HG03571 (cell line): ENCODE results near the gene YEATS4.

Source experiments
- ATAC-seq: cut with Tn5 transposase; IDR thresholded peaks from one replicate; pipeline ENCODE4 v1.9.1; 2021; ENCODE audit not compliant: unreplicated experiment

Gene YEATS4

GRCh38 chr12:69388371-69388770 is 28.8 kb downstream of the YEATS4 start:
- no peak for ATAC-seq

GRCh38 chr12:69389831-69390230 is 30.3 kb downstream of the YEATS4 start:
- no peak for ATAC-seq

DNA sequence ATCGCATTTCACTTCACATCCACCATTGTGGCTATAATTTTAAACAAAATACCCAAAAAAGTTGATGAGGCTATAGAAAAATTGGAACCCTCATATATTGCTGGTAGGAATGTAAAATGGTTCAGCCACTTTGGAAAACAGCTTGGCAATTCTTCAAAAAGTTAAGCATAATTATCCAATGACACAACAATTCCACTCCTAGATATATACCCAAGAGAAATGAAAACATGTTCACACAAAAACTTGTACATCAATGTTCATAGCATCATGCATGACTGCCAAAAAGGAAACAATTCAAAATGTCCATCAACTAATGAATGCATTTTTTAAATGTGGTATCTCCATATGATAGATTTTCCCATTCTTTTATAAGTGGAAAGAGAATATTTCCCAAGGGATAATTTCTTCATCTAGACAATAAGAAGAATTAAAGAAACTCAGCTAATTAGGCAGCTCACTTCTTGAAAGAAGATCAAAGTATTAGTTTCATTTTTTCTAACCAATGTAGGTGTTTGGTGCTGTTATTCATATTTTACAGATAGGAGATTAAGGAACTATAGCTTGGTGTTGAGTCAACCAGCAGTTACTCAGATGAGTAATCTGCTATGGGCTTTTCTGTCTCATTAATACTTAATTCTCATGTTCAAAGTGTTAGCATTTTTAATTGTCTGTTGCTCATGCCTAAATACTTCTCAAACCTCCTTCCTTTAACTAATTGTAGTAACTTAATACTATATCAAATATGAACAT is 32.8 kb downstream of the YEATS4 start:
- peak; percentile 57 for ATAC-seq

GRCh38 chr12:69396041-69396440 is 36.5 kb downstream of the YEATS4 start:
- ATAC-seq, result no peak

GRCh38 chr12:69396963-69397362 is 37.4 kb downstream of the YEATS4 start:
- no peak for ATAC-seq

DNA sequence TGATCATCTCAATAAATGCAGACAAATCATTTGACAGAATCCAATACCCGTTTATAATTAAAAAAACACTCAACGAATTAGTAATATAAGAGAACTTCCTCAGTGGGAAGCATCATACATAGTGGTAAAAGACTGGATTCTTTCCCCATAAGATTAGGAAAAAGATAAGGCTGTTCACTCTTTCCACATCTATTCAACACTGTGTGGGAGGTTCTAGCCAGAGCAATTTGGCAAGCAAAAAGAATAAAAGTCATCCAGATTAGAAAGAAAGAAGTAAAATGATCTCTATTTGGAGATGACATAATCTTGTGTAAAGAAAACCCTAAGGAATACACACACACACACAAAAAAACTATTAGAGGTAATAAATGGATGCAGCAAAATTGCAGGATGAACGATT is 38.4 kb downstream of the YEATS4 start:
- no peak for ATAC-seq

GRCh38 chr12:69401940-69402339 is 42.4 kb downstream of the YEATS4 start:
- no peak for ATAC-seq

GRCh38 chr12:69404851-69405565 is 45.5 kb downstream of the YEATS4 start:
- no peak for ATAC-seq

- no peak for ATAC-seq
Measured at GRCh38 chr12:69405566-69405865, 46.0 kb downstream of the YEATS4 start.

DNA sequence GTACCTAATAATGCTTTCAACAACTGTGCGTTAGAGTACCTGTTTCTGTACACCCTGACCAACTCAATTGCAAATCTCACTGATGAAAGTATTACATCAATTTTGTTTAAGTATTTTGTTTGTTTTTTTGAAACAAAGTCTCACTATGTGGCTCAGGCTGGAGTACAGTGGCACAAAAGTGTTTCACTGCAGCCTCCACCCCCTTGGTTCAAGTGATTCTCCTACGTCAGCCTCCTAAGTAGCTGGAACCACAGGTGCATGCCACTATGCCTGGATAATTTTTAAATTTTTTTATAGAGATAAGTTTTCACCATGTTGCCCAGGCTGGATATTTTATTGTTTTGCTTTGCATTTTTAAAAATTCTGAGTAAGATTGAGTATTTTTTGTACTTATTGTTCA is 46.7 kb downstream of the YEATS4 start:
- no peak for ATAC-seq

- no peak for ATAC-seq
Measured at GRCh38 chr12:69410571-69410970, 51.0 kb downstream of the YEATS4 start.

DNA sequence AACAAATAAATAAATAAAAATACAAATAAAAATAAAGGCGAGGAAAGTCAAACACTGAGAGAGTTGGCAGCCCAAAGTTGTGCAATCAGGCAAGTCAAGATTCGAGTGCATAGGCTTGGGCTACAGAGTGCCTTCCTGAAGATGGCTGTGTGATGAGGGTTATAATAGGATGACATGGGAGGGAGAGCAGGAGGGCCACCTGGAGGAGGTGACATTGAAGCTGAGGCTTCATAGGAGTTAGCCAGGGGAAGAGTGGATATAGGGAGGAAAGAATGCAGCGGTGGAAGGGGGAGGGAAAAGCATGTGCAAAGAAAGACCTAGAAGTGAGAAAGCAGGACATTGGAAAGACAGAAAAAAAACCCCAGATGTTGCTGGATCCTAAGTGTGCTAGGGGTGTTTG is 53.1 kb downstream of the YEATS4 start:
- no peak for ATAC-seq

GRCh38 chr12:69415471-69416275 is 56.1 kb downstream of the YEATS4 start:
- no peak for ATAC-seq

DNA sequence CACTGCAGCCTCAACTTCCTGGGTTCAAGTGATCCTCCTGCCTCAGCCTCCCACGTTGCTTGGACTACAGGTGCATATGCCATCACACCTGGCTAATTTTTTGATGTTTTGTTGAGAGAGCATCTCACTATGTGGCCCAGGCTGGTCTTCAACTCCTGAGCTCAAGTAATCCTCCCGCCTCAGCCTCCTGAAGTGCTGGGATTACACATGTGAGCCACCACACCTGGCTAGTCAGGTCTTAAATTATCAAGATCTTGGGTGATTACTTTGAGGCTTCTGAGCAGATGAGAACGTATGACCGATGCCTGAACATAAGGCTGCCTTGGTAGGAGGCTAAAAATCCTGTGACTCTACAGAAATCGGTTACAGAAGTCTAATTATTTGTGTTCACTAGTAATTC is 57.7 kb downstream of the YEATS4 start:
- no peak for ATAC-seq

- ATAC-seq, result no peak
Measured at GRCh38 chr12:69417741-69418167, 58.2 kb downstream of the YEATS4 start.

- ATAC-seq, result no peak
Measured at GRCh38 chr12:69419701-69420100, 60.2 kb downstream of the YEATS4 start.

- ATAC-seq, result no peak
Measured at GRCh38 chr12:69421548-69421947, 62.0 kb downstream of the YEATS4 start.

DNA sequence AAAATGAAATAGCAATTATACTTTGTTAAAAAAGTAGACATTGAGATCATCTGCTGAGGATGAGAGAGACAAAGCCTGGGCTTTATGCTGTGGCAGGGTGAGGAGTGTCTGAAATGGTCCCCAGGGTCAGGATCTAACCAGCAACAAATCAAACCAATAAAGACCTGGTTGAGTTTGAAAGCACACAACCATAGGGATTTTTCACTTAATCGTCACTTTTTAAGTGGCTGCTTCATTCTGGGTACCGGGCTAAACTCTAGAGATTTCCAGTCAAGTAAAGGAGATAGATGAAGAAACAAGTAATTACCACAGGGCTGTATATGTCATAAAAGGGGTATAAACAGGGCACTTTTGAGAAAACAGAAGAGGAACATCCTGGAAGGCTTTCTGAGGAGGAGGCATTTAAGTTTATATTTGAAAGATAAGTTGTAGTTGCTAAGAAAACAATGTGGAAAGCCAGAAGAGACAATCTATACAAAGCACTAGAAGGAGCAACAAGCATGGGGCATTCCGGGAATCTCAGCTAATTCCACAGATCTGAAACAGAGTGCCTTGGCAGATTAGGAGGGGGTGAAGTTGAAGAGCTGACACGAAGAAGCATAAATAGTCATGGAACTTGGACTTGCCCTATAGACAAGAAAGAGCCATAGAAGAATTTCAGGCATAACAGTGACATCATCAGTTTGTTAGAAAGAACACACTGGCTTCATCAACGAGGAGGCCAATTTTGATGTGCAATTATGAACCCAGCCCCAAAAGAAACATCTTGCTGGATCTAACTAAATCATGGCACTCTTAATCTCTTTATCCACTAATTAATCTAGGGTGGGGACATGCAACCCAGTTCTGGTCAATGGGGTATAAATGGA is 63.7 kb downstream of the YEATS4 start:
- ATAC-seq, result no peak

DNA sequence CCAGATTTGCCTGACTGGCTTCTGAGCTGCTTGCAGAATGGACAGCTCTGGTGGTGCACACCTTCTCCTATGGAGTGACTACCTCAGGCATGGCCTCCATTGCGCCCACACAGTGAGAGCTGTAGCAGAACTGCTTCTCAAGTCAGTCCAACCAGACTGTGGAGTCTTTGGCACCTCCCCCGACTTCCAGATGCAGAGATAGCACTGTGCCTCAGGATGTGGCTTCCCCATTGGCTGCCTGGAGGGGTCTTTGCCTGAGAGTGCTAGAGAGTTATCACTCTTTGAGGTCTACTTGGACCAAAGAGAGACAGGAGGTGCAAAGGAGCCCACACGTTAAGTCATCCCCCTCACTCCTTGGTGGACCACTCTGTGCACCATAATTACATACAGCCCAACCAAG is 65.9 kb downstream of the YEATS4 start:
- no peak for ATAC-seq

GRCh38 chr12:69428351-69429073 is 69.0 kb downstream of the YEATS4 start:
- no peak for ATAC-seq
